ENCODE results near the gene UVRAG. TPM values are rescaled to one million over a fixed set of nuclear protein-coding genes. Genes with fewer than 3 reads are reported as not detected.

UVRAG gene
- total and polyA plus RNA-seq, 2 donors (not counting 1 experiment from before 2014, with no cell fraction given), result 37.7 to 94.1 TPM

DNA sequence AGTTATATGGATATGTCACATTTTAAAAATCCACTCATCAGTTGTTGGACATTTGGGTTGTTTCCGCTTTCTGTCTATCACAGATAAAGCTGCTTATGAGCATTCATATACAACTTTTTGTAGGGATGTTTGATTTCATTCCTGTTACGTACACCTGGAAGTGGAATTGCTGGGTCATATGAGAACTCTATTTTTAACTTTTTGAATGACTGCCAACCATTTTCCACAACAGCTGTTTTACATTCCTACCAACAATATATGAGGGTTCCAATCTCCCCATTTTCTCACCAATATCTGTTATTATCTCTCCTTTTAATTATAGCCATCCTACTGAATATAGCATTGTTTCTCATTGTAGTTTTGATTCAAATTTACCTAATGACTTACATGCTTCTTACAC lies 172.0 kb downstream of the UVRAG start:
- no peaks in the 10 kb centered on the region for H3K27me3 ChIP-seq (replicated peaks in 1 of 4; ENCODE audit: control extremely low read depth in 1 of 4, control insufficient read depth in 3 of 4, insufficient read depth in 4 of 4, low read length in 3 of 4)
- WGBS (ENCODE audit: insufficient coverage), result no CpG with 5 or more reads among the region's 2 CpGs
- H3K27ac ChIP-seq (ENCODE audit: low read length in 2 of 2), result no peak overlapping the region
- Mint-ChIP-seq H3K27me3 (no peaks in the 10 kb centered on the region), H3K4me3 (no peak overlapping the region), H3K27ac (no peak overlapping the region), H3K4me1 (peaks cover 7% of the 10 kb centered on the region), H3K9me3 (ENCODE audit: insufficient read depth) (no peaks in the 10 kb centered on the region)
- ChIA-PET CTCF (no interaction called here), POLR2A (no interaction called here)
- H3K36me3 ChIP-seq (replicated peaks in 1 of 2; ENCODE audit: control extremely low read depth in 1 of 2, control insufficient read depth in 1 of 2, extremely low read depth in 1 of 2, insufficient read depth in 2 of 2, low read length in 1 of 2), result peaks cover 16 to 42% of the 10 kb centered on the region in 2 experiments
- ATAC-seq (ENCODE audit: low read depth) (no peak), DNase-seq (no peak)
- peaks cover 45% of the 10 kb centered on the region for H4K20me1 ChIP-seq (ENCODE audit: control insufficient read depth, insufficient read depth, low read length, poor library complexity, severe bottlenecking)
- peaks cover 0 to 1% (median 0%) of the 10 kb centered on the region in 3 donors for H3K9me3 ChIP-seq (ENCODE audit: control extremely low read depth in 1 of 3, control insufficient read depth in 2 of 3, insufficient read depth in 1 of 3, low read length in 2 of 3)
- TF ChIP-seq, protein P1, sequence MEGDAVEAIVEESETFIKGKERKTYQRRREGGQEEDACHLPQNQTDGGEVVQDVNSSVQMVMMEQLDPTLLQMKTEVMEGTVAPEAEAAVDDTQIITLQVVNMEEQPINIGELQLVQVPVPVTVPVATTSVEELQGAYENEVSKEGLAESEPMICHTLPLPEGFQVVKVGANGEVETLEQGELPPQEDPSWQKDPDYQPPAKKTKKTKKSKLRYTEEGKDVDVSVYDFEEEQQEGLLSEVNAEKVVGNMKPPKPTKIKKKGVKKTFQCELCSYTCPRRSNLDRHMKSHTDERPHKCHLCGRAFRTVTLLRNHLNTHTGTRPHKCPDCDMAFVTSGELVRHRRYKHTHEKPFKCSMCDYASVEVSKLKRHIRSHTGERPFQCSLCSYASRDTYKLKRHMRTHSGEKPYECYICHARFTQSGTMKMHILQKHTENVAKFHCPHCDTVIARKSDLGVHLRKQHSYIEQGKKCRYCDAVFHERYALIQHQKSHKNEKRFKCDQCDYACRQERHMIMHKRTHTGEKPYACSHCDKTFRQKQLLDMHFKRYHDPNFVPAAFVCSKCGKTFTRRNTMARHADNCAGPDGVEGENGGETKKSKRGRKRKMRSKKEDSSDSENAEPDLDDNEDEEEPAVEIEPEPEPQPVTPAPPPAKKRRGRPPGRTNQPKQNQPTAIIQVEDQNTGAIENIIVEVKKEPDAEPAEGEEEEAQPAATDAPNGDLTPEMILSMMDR (IDR thresholded peaks at IDR 0.05), result no peak
- TF ChIP-seq EZH2 (IDR thresholded peaks at IDR 0.05; ENCODE audit: borderline replicate concordance, insufficient read depth, low read depth, low read length, poor library complexity, severe bottlenecking), result no peak
- no peak overlapping the region for H3K4me2 ChIP-seq (replicated peaks; ENCODE audit: low read depth, low read length, poor library complexity, severe bottlenecking)
- no peak overlapping the region for H2AFZ ChIP-seq (ENCODE audit: insufficient read depth, low read depth, low read length, poor library complexity, severe bottlenecking)
- intact Hi-C loops (cut with micrococcal nuclease), result loop anchor here (5.0 kb wide), 1 partner anchor 265 kb away; no protein-coding TSS in a partner anchor
- peaks cover 40% of the 10 kb centered on the region for H3K79me2 ChIP-seq (ENCODE audit: control insufficient read depth, insufficient read depth, low read length)
- H3K9ac ChIP-seq (ENCODE audit: low read length), result no peak overlapping the region
- no peaks in the 10 kb centered on the region for H3K4me1 ChIP-seq (ENCODE audit: control insufficient read depth in 2 of 2, insufficient read depth in 2 of 2, low read length in 2 of 2)
- no peak overlapping the region for H3K4me3 ChIP-seq (ENCODE audit: control extremely low read depth in 1 of 5, extremely low read depth in 1 of 5, insufficient read depth in 1 of 5, low read depth in 2 of 5, low read length in 4 of 5)

DNA sequence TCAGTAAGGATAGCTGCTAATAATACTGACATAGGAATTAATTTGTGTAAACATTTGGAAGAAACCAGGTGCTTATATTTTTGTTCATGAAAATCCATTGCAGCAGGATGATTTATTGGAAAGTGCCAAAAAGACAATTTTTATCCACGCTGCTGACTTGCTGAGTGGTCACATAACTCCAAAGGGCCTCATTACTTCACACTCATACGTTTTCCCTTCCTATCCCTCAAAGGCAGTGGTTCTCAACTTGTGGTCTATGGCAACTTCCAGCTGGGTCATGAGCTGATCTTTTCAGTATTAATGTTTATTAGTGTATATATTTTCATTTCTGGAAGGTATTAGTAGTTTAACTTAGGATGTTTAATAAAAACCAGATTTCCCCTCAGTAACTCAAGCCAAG lies 178.1 kb downstream of the UVRAG start:
- H3K4me3 ChIP-seq (ENCODE audit: control extremely low read depth in 1 of 5, extremely low read depth in 1 of 5, insufficient read depth in 1 of 5, low read depth in 2 of 5, low read length in 4 of 5), result no peak overlapping the region
- no peak overlapping the region for H3K27ac ChIP-seq (ENCODE audit: low read length in 2 of 2)
- Mint-ChIP-seq H3K4me3 (no peak overlapping the region), H3K4me1 (peaks cover 14% of the 10 kb centered on the region), H3K27me3 (no peaks in the 10 kb centered on the region), H3K27ac (no peak overlapping the region), H3K9me3 (ENCODE audit: insufficient read depth) (no peaks in the 10 kb centered on the region)
- no peaks in the 10 kb centered on the region for H3K27me3 ChIP-seq (replicated peaks in 1 of 4; ENCODE audit: control extremely low read depth in 1 of 4, control insufficient read depth in 3 of 4, insufficient read depth in 4 of 4, low read length in 3 of 4)
- intact Hi-C loops (cut with micrococcal nuclease), result no loop called here
- no peaks in the 10 kb centered on the region for H3K9me3 ChIP-seq (ENCODE audit: control extremely low read depth in 1 of 3, control insufficient read depth in 2 of 3, insufficient read depth in 1 of 3, low read length in 2 of 3)
- DNase-seq, result no peak
- peaks cover 70% of the 10 kb centered on the region for H4K20me1 ChIP-seq (ENCODE audit: control insufficient read depth, insufficient read depth, low read length, poor library complexity, severe bottlenecking)
- H3K4me1 ChIP-seq (ENCODE audit: control insufficient read depth in 2 of 2, insufficient read depth in 2 of 2, low read length in 2 of 2), result no peaks in the 10 kb centered on the region
- no CpG with 5 or more reads among the region's 2 CpGs for WGBS (ENCODE audit: insufficient coverage)
- TF ChIP-seq EZH2 (IDR thresholded peaks at IDR 0.05; ENCODE audit: borderline replicate concordance, insufficient read depth, low read depth, low read length, poor library complexity, severe bottlenecking), result no peak
- TF ChIP-seq, protein P1 (IDR thresholded peaks at IDR 0.05), result no peak
- H3K79me2 ChIP-seq (ENCODE audit: control insufficient read depth, insufficient read depth, low read length), result peaks cover 42% of the 10 kb centered on the region
- H3K36me3 ChIP-seq (replicated peaks in 1 of 2; ENCODE audit: control extremely low read depth in 1 of 2, control insufficient read depth in 1 of 2, extremely low read depth in 1 of 2, insufficient read depth in 2 of 2, low read length in 1 of 2), result peaks cover 13 to 27% of the 10 kb centered on the region in 2 experiments
- H2AFZ ChIP-seq (ENCODE audit: insufficient read depth, low read depth, low read length, poor library complexity, severe bottlenecking), result no peak overlapping the region
- ChIA-PET POLR2A (no interaction called here), CTCF (interaction anchor here (1.3 kb wide), 1 partner anchor 112 kb away, joined by 4 read pairs; no protein-coding TSS in a partner anchor)
- no peak overlapping the region for H3K9ac ChIP-seq (ENCODE audit: low read length)
- H3K4me2 ChIP-seq (replicated peaks; ENCODE audit: low read depth, low read length, poor library complexity, severe bottlenecking), result no peak overlapping the region
- no peak for ATAC-seq (ENCODE audit: low read depth)
